Lung (tissue), 12 donors: ENCODE measurements around the gene MYH10. TPM values are rescaled to one million over a fixed set of nuclear protein-coding genes. Genes with fewer than 3 reads are reported as not detected.

Experiments
- ATAC-seq: fragments of 200-7000 bp; cut with Tn5 transposase; one replicate; pipeline ENCODE4 v1.9.1; 2020; ENCODE audit warnings: moderate number of reproducible peaks; ENCODE audit not compliant: insufficient read depth, low FRiP score
- DNase-seq, 3 donors: peaks; one replicate each; pipeline ENCODE4 v3.0.0-alpha.2; 2013 to 2017
- H3K27ac ChIP-seq, 2 donors: one replicate each; pipeline ENCODE4 v1.5.1; 2013; ENCODE audit warnings: mild to moderate bottlenecking in 2 of 2, moderate library complexity in 2 of 2, control low read depth in 1 of 2, inconsistent platforms in 1 of 2, low read depth in 1 of 2, low read length in 1 of 2
- H3K27me3 ChIP-seq, 3 donors: one replicate each; pipeline ENCODE4 v1.5.1; 2013; ENCODE audit warnings: low read length in 2 of 3; ENCODE audit not compliant: control insufficient read depth in 3 of 3, insufficient read depth in 3 of 3
- H3K36me3 ChIP-seq, 4 donors: one replicate each; pipeline ENCODE4 v1.5.1; 2013; ENCODE audit warnings: low read length in 4 of 4, mild to moderate bottlenecking in 1 of 4, moderate library complexity in 1 of 4; ENCODE audit not compliant: control insufficient read depth in 4 of 4, insufficient read depth in 4 of 4
- H3K4me1 ChIP-seq, 5 donors: one replicate each; pipeline ENCODE4 v1.5.1; 2013; ENCODE audit warnings: low read length in 5 of 5, mild to moderate bottlenecking in 2 of 5, moderate library complexity in 1 of 5; ENCODE audit not compliant: control insufficient read depth in 5 of 5, insufficient read depth in 5 of 5
- H3K4me3 ChIP-seq: one replicate; pipeline ENCODE4 v1.5.1; 2013; ENCODE audit warnings: mild to moderate bottlenecking, control low read depth, moderate library complexity
- H3K9ac ChIP-seq, 2 donors: one replicate each; pipeline ENCODE4 v1.5.1; 2013; ENCODE audit warnings: low read length in 2 of 2, control low read depth in 1 of 2; ENCODE audit not compliant: insufficient read depth in 1 of 2
- H3K9me3 ChIP-seq, 4 donors: one replicate each; pipeline ENCODE4 v1.5.1; 2013; ENCODE audit warnings: low read length in 3 of 4, mild to moderate bottlenecking in 1 of 4, moderate library complexity in 1 of 4; ENCODE audit not compliant: control insufficient read depth in 4 of 4, insufficient read depth in 3 of 4
- WGBS, 2 donors: extraction: QIAGEN DNeasy Blood & Tissue Kit; methylation state at CpG; one replicate each; pipeline ENCODE4 v1.1.7; 2013; 5-methylcytosine and 5-hydroxymethylcytosine counted together
- polyA plus RNA-seq, 2 donors: library from polyadenylated mRNA; stranded (reverse); fragments of 200-250 nt; gene quantifications; one replicate each; pipeline ENCODE4 v1.2.1, GENCODE V29; 2013
- total RNA-seq, 2 donors: library from RNA; depleted of rRNA in 1 of 2; stranded (reverse); fragments of >200 nt in 1 of 2; gene quantifications; one replicate each; pipeline ENCODE4 v1.2.1, GENCODE V29; 2014 to 2021
- TF ChIP-seq, protein P1 (sequence below): IDR thresholded peaks from 2 replicates; pipeline ENCODE4 v1.5.1; 2012; ENCODE audit warnings: mild to moderate bottlenecking; ENCODE audit errors: control extremely low read depth, extremely low read depth
- donor health status: control.
- donor health status: control.
- donor health status: Bipolar disorder and iron deficiency.
- donor health status: healthy.
- donor health status: DM: yes; HTN: yes; CAD: no.

Gene MYH10
- total and polyA plus RNA-seq, 4 donors: 9.6 to 194 (median 44.7) TPM

DNA sequence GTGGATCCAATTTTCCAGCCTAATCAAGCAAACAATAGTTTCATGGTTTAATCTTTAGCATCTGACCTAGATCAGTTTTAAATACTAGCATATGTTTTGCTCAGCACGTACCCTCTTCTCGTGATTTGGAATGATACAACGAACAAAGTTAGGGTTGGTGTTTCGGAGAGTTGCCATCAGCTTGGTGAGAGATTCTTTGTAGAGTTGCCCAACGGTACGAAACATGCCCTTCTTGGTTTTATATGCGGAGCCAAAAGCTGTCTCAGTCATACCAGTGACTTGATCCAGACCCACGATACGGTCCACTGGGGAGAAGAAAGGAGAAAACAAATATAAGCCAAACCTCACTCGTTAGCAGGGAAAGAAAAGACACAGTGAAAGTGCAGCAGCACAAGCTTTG lies 109.5 kb downstream of the MYH10 start:
- Histone ChIP-seq H3K27me3 (no peaks in the 10 kb centered on the region), H3K36me3 (peaks cover 0 to 56% (median 22%) of the 10 kb centered on the region in 4 donors), H3K27ac (no peak overlapping the region), H3K4me1 (no peaks in the 10 kb centered on the region), H3K4me3 (no peak overlapping the region), H3K9me3 (no peaks in the 10 kb centered on the region), H3K9ac (no peak overlapping the region)
- ATAC-seq (no peak), DNase-seq (no peak)
- 95 to 96% methylated on average over 10 of the region's 10 CpGs for WGBS, 2 donors
- TF ChIP-seq, protein P1, sequence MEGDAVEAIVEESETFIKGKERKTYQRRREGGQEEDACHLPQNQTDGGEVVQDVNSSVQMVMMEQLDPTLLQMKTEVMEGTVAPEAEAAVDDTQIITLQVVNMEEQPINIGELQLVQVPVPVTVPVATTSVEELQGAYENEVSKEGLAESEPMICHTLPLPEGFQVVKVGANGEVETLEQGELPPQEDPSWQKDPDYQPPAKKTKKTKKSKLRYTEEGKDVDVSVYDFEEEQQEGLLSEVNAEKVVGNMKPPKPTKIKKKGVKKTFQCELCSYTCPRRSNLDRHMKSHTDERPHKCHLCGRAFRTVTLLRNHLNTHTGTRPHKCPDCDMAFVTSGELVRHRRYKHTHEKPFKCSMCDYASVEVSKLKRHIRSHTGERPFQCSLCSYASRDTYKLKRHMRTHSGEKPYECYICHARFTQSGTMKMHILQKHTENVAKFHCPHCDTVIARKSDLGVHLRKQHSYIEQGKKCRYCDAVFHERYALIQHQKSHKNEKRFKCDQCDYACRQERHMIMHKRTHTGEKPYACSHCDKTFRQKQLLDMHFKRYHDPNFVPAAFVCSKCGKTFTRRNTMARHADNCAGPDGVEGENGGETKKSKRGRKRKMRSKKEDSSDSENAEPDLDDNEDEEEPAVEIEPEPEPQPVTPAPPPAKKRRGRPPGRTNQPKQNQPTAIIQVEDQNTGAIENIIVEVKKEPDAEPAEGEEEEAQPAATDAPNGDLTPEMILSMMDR: no peak

DNA sequence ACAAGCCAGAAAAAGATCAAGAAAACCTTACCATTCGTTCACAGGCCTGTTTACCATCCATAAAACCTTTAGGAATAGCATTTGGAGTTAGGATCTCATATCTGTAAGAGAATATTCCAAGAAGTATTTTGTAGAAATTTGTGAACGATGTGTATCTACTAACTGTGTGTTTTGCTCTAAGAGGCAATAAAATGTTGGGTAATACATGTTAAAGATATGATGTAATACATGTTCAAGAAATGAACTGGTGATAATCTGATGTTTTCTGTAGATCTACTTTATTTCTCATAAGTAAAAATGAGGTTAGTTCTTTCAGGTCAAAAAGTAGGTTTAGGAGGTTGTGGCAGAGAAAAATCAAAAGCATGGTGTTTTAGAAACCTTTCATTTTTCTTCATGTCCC lies 111.7 kb downstream of the MYH10 start:
- no peak overlapping the region for H3K27ac ChIP-seq
- no peaks in the 10 kb centered on the region for H3K4me1 ChIP-seq
- H3K36me3 ChIP-seq: peaks cover 2 to 63% (median 32%) of the 10 kb centered on the region in 4 donors
- H3K4me3 ChIP-seq: no peak overlapping the region
- H3K27me3 ChIP-seq: no peaks in the 10 kb centered on the region
- WGBS, 2 donors: 66 to 88% methylated on average over 2 of the region's 2 CpGs
- DNase-seq (no peak), ATAC-seq (no peak)
- no peak overlapping the region for H3K9ac ChIP-seq
- TF ChIP-seq, protein P1: no peak
- H3K9me3 ChIP-seq: no peaks in the 10 kb centered on the region

DNA sequence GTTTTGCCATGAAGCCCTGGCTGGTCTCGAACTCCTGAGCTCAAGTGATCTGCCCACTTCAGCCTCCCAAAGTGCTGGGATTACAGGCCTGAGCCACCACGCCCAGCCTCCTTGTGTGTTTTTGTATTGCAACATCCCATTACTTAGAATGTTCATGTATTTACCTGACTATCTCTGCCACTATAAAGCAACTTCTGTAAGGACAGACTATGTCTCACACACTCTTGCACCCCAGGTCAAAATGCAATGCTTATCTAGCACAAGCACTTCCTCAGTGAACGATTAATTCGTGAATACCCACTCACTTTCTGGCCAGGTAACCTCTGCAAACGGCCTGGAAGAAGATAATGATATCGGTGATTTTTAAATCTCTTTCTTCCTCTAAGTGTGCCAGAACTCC lies 112.2 kb downstream of the MYH10 start:
- DNase-seq: no peak

DNA sequence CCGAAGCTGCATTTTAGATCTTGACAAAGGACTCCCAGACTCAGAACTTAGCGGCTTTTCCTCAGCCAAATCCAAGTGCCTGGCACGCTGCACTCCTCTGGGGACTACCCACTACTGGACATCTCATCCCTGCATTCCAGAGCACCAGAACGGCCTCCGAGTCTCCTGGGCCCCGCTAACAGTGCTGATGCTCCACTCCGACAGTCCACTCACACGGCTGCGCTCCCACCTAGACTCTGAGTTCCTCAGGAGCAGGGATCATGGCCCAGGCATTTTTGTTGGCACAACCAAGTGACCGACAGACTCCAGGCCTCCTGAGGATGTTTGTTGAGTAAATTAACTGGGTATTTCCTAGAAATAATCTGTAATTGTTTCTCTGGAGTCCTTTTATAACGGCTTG lies 115.7 kb downstream of the MYH10 start:
- H3K27me3 ChIP-seq: no peaks in the 10 kb centered on the region
- H3K9me3 ChIP-seq: no peaks in the 10 kb centered on the region
- H3K9ac ChIP-seq: no peak overlapping the region
- 95% methylated on average over 11 of the region's 11 CpGs for WGBS, 2 donors
- no peak overlapping the region for H3K4me3 ChIP-seq
- no peaks in the 10 kb centered on the region for H3K4me1 ChIP-seq
- no peak overlapping the region for H3K27ac ChIP-seq
- no peak for DNase-seq
- peaks cover 2 to 64% (median 44%) of the 10 kb centered on the region in 4 donors for H3K36me3 ChIP-seq
- TF ChIP-seq, protein P1: no peak
- no peak for ATAC-seq

More for the DNA sequence above, 112.2 kb downstream of the MYH10 start:
- 83 to 91% methylated on average over 6 of the region's 6 CpGs for WGBS, 2 donors
- Histone ChIP-seq H3K4me1 (no peaks in the 10 kb centered on the region), H3K9me3 (no peaks in the 10 kb centered on the region), H3K36me3 (peaks cover 2 to 64% (median 37%) of the 10 kb centered on the region in 4 donors), H3K27me3 (no peaks in the 10 kb centered on the region), H3K4me3 (no peak overlapping the region), H3K9ac (no peak overlapping the region), H3K27ac (no peak overlapping the region)
- TF ChIP-seq, protein P1: no peak
- no peak for ATAC-seq
